ENCODE measurements around the gene VKORC1.
"Not testable (repeated sequence)": the region's sequence is repeated elsewhere in the genome, so short reads cannot be mapped to it uniquely, and the experiment has no call there.

VKORC1 gene

DNA sequence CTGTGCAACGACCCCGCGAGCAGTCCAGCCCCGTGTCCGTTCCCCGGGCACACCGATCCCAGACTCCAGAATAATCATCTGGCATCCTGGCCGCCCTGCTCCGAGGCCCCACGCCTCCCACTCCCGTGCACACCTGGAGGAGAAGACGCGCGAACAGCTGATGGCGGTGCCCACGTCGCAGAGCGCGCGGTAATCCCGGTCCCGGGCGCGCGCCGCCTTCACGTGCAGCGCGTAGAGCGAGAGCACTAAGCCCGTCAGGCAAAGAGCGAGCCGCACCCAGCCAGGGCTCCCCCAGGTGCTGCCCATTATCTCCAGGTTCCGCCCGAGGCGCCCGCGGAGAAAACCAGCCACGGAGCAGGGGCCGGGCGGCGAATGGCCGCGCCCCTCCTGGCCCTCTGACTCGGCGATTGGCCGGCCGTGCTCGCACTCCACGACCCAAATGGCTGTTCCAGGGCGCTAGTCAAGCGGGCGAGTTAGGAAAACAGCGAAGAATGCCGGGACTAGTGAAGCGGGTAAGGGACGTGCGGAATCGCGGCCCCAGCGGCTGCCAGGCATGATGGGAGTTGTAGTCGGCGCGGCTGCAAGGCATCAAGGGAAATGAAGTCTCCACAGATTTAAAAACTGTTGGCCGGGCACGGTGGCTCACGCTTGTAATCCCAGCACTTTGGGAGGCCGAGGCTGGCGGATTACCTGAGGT lies at the start of gene VKORC1:
Gene VKORC1, minus strand, starts transcription at position 374 of the 697 bp plus-strand sequence. Its CDS starts 68 bp downstream, at position 306.
- DNase-seq (ENCODE audit: low spot score): peak; percentile 98

DNA sequence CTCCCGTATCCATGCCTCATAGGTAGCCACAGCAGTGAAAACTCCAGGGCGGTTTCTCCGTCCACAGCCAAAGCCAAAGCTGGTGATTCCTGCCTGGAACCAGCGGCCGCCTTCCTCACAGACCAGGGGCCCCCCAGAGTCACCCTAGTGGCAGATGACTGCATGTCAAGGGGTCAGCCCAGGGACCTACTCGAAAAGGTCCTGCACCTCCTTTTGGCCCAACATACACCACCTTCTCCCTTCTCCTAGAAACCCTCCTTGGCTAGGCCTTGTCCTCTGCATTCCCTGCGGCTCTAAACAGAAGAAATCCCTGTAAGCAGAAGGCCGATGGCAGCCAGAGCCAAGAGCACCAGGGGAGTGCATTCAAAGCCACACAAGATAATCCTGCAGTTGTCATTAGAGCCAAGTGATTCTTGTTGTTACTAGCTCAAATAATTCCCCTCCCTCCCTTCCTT lies 49.1 kb upstream of the VKORC1 start:
- DNase-seq (ENCODE audit: low spot score): no peak

- DNase-seq (ENCODE audit: low spot score): no peak
Measured at GRCh38 chr16:31143011-31143693, 48.6 kb upstream of the VKORC1 start.

GRCh38 chr16:31142109-31143010 lies 47.8 kb upstream of the VKORC1 start:
- DNase-seq (ENCODE audit: low spot score): peak; percentile 98

DNA sequence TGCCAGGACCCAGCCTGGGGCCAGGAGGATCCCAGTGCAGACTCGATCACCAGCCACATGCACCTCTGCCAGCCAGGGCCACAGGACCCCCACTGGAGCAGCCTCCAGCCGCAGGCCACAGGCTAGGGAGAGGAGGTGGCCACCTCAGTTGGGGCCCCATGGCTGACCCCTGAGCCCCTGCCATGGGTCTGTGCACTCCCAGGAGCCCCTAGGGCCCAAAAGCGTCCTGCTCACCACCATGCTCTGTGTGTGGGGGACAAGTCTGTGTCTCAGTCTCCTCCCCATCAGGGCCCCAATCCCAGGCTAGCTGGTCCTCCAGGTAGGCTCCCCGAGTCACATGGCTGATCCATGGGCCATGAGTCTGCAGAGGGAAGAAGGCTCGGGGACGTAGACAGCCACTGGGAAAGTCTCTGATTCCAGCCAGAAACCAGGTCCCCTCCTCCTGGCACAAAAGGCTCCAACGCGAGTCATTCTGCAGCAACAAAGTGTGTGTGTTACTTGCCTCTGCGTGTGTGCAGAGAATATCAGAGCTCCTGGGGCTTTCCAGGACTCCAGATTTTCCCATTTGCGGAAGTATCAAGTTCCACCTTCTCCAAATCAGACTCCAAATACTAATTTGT lies 47.0 kb upstream of the VKORC1 start:
- DNase-seq (ENCODE audit: low spot score): no peak

DNA sequence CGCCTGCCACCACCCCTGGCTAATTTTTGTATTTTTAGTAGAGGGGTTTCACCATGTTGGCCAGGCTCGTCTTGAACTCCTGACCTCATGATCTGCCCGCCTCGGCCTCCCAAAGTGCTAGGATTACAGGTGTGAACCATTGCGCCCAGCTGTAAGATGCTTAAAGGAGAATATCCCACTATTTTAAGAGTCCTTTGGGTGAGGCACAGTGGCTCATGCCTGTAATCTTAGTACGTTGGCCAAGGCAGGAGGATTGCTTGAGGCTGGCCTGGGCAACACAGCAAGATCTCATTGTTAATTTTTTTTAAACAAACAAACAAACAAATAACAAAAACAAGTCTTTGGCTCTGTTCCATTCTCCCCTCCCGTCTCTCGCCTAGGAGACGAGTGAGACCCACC lies 46.5 kb upstream of the VKORC1 start:
- not testable (repeated sequence) for DNase-seq (ENCODE audit: low spot score)

DNA sequence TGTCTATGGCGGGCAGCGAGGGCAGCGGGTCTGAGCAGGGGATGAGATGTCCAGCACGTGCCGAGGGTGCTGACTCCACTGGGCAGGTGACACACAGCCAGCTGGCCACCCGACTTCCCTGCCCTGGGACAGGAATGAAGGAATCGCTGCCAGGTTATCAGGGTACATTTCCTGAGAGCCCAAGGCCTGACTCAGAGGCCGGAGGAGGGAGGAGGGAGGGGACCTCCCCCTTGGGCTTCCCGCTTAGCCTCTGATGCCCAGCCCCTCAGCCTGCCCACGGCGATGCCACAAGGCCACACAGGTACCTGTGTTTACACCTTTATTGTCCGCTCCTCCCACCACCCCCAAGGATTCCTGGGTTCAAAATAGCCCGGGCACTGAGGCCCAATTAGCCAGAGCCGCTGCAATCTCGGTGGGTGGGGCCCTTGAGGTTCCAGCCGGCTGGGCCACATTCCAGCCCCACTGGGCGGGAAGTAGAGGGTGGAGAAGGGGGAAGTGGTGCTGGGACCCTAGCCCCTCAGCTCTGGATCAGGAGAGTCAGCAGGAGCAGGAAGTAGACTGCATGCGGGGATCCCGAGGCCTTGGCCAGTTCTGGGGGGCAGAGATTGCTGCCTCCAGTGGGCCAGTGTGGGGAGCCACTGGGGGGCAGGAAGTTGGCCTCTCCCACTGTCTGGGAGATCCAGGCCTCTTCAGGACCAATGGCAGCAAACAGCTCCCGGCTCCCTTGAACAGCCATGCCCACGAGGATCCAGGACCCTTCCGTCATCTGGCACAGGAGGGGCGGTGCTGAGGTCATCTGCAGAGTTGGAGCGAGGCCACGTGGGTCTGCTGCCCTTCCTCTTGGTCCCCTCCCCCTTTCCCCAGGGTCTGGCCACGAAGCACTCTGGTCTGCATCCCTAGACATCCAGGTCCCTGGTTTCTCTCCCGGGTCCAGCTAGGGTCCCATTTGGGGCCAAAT lies 44.3 kb upstream of the VKORC1 start:
- peak; percentile 82 for DNase-seq (ENCODE audit: low spot score)

GRCh38 chr16:31136822-31137499 lies 42.4 kb upstream of the VKORC1 start:
- DNase-seq (ENCODE audit: low spot score): not testable (repeated sequence)

DNA sequence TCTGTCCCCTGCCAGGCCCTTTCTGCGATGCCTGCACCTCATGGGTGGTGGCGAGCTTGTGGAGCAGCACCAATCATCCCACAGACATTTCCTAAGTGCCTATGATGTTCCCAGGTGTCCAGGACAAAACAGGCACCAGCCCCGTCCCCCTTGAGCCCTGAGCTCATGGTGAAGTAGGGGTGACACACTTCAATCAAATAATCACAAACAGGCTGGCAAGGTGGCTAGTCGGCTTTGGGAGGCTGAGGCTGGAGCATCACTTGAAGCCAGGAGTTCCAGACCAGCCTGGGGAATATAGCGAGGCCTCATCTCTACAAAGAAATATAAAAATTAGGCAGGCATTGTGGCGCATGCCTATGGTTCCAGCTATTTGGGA lies 41.7 kb upstream of the VKORC1 start:
- no peak for DNase-seq (ENCODE audit: low spot score)

DNA sequence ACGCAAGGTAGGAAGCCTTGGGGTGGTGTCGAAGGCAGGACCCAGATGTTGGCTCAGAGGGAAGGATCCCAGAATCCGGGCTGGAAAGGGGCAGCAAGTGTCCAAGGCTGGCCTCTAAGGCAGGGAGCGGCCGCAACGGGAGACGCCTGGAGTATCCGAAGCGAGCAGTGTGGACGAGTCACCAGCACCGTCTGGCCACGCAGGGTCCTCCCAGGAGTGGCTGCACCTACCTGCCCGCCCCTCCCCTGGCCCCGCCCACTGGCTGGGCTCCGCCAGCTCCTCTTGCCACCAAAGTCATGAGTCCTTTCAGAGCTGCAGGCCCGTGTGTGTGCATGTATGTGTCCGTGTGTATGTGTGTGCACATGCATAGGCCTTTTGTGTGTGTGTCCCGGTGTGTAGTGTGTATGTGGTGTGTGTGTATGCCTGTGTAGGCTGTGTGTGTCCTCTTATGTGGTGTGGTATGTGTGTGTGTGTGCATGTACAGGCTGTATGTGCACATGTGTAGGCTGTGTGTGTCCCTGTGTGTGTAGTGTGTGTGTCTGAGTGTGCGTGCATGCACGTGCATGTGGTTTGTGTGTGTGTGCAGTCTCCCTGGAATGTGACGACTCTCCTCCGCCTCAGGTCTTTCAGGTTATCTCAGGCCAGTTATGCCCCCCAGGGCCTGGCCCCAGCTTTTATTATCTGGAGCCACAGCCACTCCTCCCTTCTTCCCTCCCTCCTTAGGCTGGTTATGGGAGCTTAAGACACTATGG lies 41.1 kb upstream of the VKORC1 start, which contains the start of gene PRSS8:
Gene PRSS8, minus strand, starts transcription at position 193 of the 752 bp plus-strand sequence. CDS start 229 bp downstream, outside the sequence.
- DNase-seq (ENCODE audit: low spot score): no peak

DNA sequence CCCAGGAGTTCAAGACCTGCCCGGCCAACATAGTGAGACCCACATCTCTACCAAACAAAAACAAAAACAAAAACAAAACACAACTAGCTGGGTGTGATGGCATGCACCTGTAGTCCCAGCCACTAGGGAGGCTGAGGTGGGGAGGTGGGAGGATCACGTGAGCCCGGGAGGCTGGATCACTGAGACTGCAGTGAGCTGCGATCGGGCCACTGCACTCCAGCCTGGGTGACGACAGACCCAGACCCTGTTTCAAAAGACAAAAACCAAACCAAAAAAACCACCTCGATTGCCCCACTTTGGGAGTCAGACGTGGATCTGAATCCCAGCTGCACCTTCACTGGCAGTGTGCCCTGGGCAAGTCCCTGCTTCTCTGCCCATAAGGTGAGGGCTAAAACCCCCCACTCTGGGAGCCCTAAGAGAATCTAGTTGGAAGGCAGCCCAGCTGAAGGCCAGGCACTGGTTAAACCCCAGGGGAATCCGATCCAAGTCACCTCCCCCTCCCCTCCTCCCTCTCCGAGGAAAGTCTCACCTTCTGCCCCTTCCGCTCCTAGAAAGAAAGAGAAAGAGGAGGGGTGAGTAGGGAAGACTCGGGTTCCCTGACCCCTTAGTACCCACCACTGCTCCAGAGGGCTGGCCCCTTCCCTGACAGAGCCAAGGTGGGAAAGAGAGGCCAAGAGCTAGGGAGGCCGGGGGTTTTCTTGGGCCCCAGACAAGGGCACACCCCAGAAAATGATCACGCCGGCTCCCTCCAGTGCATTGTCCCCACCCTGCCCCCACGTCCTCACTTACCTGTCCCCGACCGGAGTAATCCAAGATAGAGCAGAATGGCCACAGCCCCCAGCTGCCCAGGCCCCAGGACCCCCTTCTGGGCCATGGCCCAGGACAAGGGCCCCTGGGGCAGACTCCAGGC lies 40.3 kb upstream of the VKORC1 start:
- no peak for DNase-seq (ENCODE audit: low spot score)

DNA sequence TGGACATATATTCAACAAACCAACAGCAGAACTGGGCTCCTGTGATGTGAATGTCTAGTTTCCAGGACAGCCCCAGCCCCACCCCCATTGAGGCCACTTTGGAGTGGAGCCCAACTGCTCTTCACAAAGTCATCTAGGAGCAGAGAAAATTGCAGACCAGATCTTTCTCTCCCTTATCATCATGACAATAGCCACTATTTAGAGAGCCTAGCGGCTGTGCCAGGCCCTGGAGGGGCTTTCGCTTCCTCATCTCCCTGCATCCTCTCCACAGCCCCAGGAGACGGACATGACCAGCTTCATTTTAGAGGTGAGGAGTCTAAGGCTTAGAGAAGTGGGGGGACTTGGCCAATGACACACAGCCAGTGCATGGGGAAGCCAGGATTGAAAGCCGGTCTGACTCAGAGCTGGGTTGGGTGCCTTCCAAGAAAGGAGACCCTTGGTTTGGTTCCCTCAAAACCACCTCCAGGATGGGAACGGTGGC lies 39.5 kb upstream of the VKORC1 start:
- DNase-seq (ENCODE audit: low spot score): no peak

DNA sequence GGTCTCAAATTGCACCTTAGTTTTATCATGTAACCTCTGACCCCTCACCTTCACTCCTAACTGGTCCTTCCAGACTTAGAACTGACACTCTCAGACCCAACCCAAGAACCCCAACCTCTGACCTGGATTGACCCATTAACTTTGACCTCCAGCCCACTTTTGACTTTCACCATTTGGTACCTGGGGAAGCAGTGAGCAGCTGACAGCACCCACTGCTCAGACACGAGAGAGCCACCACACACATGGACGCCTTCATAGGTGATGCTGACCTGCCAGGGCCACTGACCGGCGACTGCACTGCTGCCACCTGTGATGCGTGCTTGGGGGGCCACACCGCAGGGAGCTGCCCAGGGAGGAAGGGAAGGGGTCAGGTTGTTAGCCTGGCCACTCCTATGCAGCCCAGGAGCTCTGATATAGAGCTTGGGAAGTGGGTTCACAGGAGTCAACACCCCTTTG lies 38.5 kb upstream of the VKORC1 start:
- no peak for DNase-seq (ENCODE audit: low spot score)

DNA sequence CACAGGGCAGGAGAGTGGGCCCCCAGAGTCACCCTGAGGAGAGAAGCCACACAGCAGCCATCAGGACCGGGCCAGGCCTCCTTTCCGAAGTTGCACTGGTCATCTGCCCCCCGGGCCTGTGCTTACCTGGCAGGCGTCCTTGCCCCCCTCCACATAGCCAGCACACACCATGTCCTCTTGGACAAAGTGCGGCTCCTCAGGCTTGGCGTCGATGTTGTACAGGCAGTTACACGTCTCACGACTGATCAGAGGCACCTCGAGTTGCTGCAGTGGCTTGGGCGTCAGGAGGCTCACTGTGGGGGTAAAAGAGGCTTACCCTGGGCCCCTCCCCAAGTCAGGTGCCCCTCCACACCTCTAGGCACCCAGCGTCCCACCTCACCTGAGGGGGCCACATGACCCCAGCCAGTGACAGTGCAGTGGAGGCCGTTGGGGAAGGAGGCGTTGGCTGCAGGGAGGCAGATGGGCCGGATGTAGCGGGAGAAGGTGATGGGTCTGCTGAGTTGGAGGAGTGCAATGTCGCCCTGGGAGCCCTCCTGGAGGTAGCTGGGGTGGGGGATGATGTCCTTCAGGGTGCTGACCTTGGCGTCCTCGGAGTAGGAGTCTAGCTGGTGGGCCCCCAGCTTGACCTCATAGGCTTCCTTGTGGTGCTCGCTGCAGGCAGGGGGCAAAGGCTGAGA lies 37.8 kb upstream of the VKORC1 start:
- DNase-seq (ENCODE audit: low spot score): no peak

DNA sequence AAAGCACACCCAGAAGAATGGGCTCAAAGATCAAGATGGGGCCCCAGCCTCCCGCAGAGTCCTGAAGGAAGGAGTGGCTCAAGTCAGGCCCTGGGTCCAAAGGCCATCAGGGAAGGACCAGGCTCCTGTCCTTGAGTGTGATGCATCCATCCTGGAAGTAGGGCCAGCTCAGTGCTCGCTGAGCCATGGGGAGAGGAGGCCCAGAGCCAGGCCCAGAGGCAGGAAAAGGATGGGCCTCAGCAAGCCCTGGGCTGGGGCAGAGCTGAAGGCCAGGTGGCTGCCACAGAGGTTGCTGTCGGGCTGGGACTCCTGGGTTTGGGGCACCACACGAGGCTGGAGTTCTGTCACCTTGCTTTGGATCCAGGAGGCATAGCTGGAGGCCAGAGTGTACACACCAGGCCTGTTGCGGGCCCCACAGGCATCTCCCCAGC lies 37.3 kb upstream of the VKORC1 start:
- DNase-seq (ENCODE audit: low spot score): no peak

- DNase-seq (ENCODE audit: low spot score): no peak
Measured at GRCh38 chr16:31131416-31131815, 36.8 kb upstream of the VKORC1 start.

GRCh38 chr16:31130899-31131298 lies 36.3 kb upstream of the VKORC1 start:
- DNase-seq (ENCODE audit: low spot score): no peak

Measured in RKO (cell line).